Activated naive CD4-positive, alpha-beta T cell (primary cell): ENCODE data around the gene SNRNP25.
"Not testable (repeated sequence)": the region's sequence is repeated elsewhere in the genome, so short reads cannot be mapped to it uniquely, and the experiment has no call there.

Experiments used
- DNase-seq, 4 experiments: peaks; one replicate each; lab custom pipeline; 2025; lab: John Stamatoyannopoulos, UW

The SNRNP25 gene

GRCh38 chr16:42069-42457, 11.6 kb upstream of the SNRNP25 start:
- no peak for DNase-seq

GRCh38 chr16:42691-43090, 10.9 kb upstream of the SNRNP25 start:
- DNase-seq, result no peak

GRCh38 chr16:43294-43693, 10.3 kb upstream of the SNRNP25 start:
- no peak for DNase-seq

GRCh38 chr16:44655-45054, 9.0 kb upstream of the SNRNP25 start:
- DNase-seq, result no peak

GRCh38 chr16:45454-45853, 8.2 kb upstream of the SNRNP25 start:
- DNase-seq, result no peak

- not testable (repeated sequence) for DNase-seq
These were observed 7.1 kb upstream of the SNRNP25 start for GRCh38 chr16:46510-46909.

- no peak for DNase-seq
These were observed 6.4 kb upstream of the SNRNP25 start for GRCh38 chr16:47234-47633.

- DNase-seq, result no peak
These were observed 2.6 kb upstream of the SNRNP25 start for GRCh38 chr16:50769-51591.

- DNase-seq, result no peak
These were observed 581 bp downstream of the SNRNP25 start for GRCh38 chr16:54237-54581.

- DNase-seq, result no peak
These were observed 2.0 kb downstream of the SNRNP25 start for GRCh38 chr16:55571-56136.

- DNase-seq, result no peak
These were observed 2.8 kb downstream of the SNRNP25 start for GRCh38 chr16:56231-56927.

- no peak for DNase-seq
These were observed 4.1 kb downstream of the SNRNP25 start for GRCh38 chr16:57711-58110.

GRCh38 chr16:58491-59439, 5.1 kb downstream of the SNRNP25 start:
- no peak for DNase-seq

- DNase-seq, result no peak
These were observed 5.9 kb downstream of the SNRNP25 start for GRCh38 chr16:59440-60059.

GRCh38 chr16:60166-60565, 6.5 kb downstream of the SNRNP25 start:
- DNase-seq, result no peak

GRCh38 chr16:60929-61878, 7.6 kb downstream of the SNRNP25 start:
- no peak for DNase-seq

GRCh38 chr16:61879-62281, 8.3 kb downstream of the SNRNP25 start:
- no peak for DNase-seq

GRCh38 chr16:62283-62967, 8.8 kb downstream of the SNRNP25 start:
- no peak for DNase-seq

- no peak for DNase-seq
These were observed 9.4 kb downstream of the SNRNP25 start for GRCh38 chr16:62968-63391.

- no peak for DNase-seq
These were observed 9.8 kb downstream of the SNRNP25 start for GRCh38 chr16:63466-63865.
